ENCODE results near the gene ARHGEF4. TPM values are rescaled to one million over a fixed set of nuclear protein-coding genes. Genes with fewer than 3 reads are reported as not detected.

The ARHGEF4 gene
- total and polyA plus RNA-seq, 2 donors (not counting 3 experiments of a cell fraction or from before 2014, with no cell fraction given), result not detected

GRCh38 chr2:130848526-130849210 is 12.0 kb downstream of the ARHGEF4 start:
- Histone ChIP-seq H3K9me1 (replicated peaks; ENCODE audit: control insufficient read depth, extremely low read depth, insufficient read depth, low read length) (no peaks in the 10 kb centered on the region), H3K4me2 (ENCODE audit: insufficient read depth, low read length) (no peak overlapping the region), H2AFZ (ENCODE audit: low read depth, low read length) (no peak overlapping the region), H3K4me3 (replicated peaks in 1 of 3; ENCODE audit: insufficient read depth in 1 of 3, low read depth in 1 of 3, low read length in 3 of 3) (no peak overlapping the region), H3K27me3 (ENCODE audit: control insufficient read depth in 2 of 2, insufficient read depth in 2 of 2, low read length in 2 of 2) (no peaks in the 10 kb centered on the region), H3K27ac (ENCODE audit: insufficient read depth, low read depth, low read length) (no peak overlapping the region), H3K36me3 (ENCODE audit: control insufficient read depth in 2 of 2, extremely low read depth in 1 of 2, insufficient read depth in 2 of 2, low read length in 2 of 2) (no peaks in the 10 kb centered on the region), H4K20me1 (replicated peaks; ENCODE audit: control insufficient read depth, extremely low read depth, insufficient read depth, low read length) (no peaks in the 10 kb centered on the region), H3K79me2 (ENCODE audit: control insufficient read depth, insufficient read depth, low read length) (no peaks in the 10 kb centered on the region), H3K9ac (replicated peaks; ENCODE audit: extremely low read depth, insufficient read depth, low read length) (no peak overlapping the region), H3K9me3 (replicated peaks; ENCODE audit: control insufficient read depth, insufficient read depth, low read length) (no peaks in the 10 kb centered on the region), H3K4me1 (ENCODE audit: control insufficient read depth, extremely low read depth, insufficient read depth, low read length) (no peaks in the 10 kb centered on the region)
- no peak for FAIRE-seq
- dilution Hi-C loops (cut with MboI; ENCODE audit: extremely low pct_ligation_motif_present, low sequenced_read_pairs), result no loop called here
- BruUV-seq (replicated peaks), result no TSS peak
- intact Hi-C loops (cut with micrococcal nuclease), result no loop called here
- ChIA-PET POLR2A (no interaction called here), CTCF (no interaction called here)
- DNase-seq (ENCODE audit: low read depth, low spot score), result no peak
- TF ChIP-seq GATA2 (IDR thresholded peaks at IDR 0.05; ENCODE audit: insufficient read depth, insufficient read length, low read depth, low read length) (no peak), POLR2A (IDR thresholded peaks at IDR 0.05; ENCODE audit: low read depth, low read length) (no peak), MYC (IDR thresholded peaks at IDR 0.05; ENCODE audit: low read depth, low read length) (no peak), EZH2 (IDR thresholded peaks at IDR 0.05; ENCODE audit: borderline replicate concordance, low read depth, low read length, severe bottlenecking) (no peak), JUN (IDR thresholded peaks at IDR 0.05; ENCODE audit: borderline replicate concordance, insufficient read depth, insufficient read length, low read depth) (no peak), FOS (IDR thresholded peaks at IDR 0.05; ENCODE audit: borderline replicate concordance, insufficient read depth, low read length) (no peak), POLR2AphosphoS5 (IDR thresholded peaks at IDR 0.05; ENCODE audit: insufficient read depth, low read depth, low read length) (no peak), CTCF (IDR thresholded peaks at IDR 0.05; ENCODE audit: extremely low read depth in 1 of 2, insufficient read depth in 1 of 2, low read depth in 1 of 2, low read length in 2 of 2) (no peak), MAX (IDR thresholded peaks at IDR 0.05; ENCODE audit: insufficient read depth, insufficient read length) (no peak)

Data from endothelial cell of umbilical vein (primary cell).